DND-41 (cell line): ENCODE data around the gene TTYH3.

ENCODE experiments used
- CTCF ChIP-seq: IDR thresholded peaks from 2 replicates; pipeline ENCODE4 v1.5.1; 2012; ENCODE audit warnings: borderline replicate concordance, low read length, moderate library complexity, mild to moderate bottlenecking; ENCODE audit not compliant: poor library complexity, severe bottlenecking; ENCODE audit errors: extremely low read depth
- EZH2 ChIP-seq: IDR thresholded peaks from 3 replicates; pipeline ENCODE4 v1.6.1; 2012; ENCODE audit warnings: borderline replicate concordance, low read depth, mild to moderate bottlenecking, moderate library complexity, low read length, inconsistent platforms; ENCODE audit not compliant: severe bottlenecking

DNA sequence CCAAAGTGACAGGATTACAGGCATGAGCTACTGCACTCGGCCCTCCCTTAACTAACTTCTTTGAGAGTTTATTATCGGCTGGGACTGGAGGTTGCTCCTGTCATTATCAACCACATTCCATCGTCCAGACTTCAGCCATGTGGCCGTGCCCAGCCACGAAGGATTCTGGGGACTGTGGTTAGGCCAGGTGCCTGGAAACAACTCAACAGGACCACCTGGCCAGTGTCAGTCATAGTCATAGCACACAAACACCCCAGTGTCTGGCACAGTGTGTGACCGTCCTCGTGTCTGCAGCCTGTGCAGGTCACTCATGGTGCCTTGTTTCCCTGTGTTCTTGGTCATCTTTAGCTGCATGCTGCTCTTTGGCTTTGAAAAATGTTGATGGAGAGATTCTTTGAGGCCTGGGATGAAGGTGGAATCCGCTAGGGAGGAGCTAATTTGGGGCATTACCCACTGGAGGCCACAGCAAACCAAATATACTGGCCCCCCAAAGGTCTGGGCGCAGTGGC lies 43.5 kb downstream of the TTYH3 start:
- TF ChIP-seq CTCF = no peak
- no peak for TF ChIP-seq EZH2
